IMR-90 (cell line): ENCODE measurements around the gene ANXA7. TPM values are rescaled to one million over a fixed set of nuclear protein-coding genes. Genes with fewer than 3 reads are reported as not detected.

Experiments used
- ATAC-seq: fragments of 200-7000 bp; cut with Tn5 transposase; 2 replicates; pipeline ENCODE4 v1.9.1; 2020; ENCODE audit warnings: low read depth, mild to moderate bottlenecking, moderate library complexity
- BruUV-seq: library from RNA; stranded (reverse); fragments of 400-500 nt; replicated peaks from 2 replicates; lab custom pipeline; 2021; lab: Mats Ljungman, UMichigan
- CTCF ChIA-PET: fragments of 300-600 bp; formaldehyde crosslinking; extraction: SDS; loops from one replicate; lab custom pipeline; 2021; ENCODE audit warnings: antibody characterized with exemption; lab: Yijun Ruan, JAX
- POLR2A ChIA-PET: fragments of 300-600 bp; sonication (Branson Sonifier 250); formaldehyde crosslinking; loops from one replicate; lab custom pipeline; 2022; ENCODE audit warnings: antibody characterized with exemption; ENCODE audit not compliant: unreplicated experiment; lab: Charles Lee
- DNase-seq: peaks from one replicate; pipeline ENCODE4 v3.0.0; 2013
- H2AFZ ChIP-seq: replicated peaks from 2 replicates; pipeline ENCODE3; 2013; ENCODE audit warnings: low read length, mild to moderate bottlenecking; ENCODE audit not compliant: poor library complexity
- H2AK5ac ChIP-seq: 2 replicates; pipeline ENCODE4 v1.6.1; 2013; ENCODE audit warnings: low read depth, low read length, inconsistent platforms
- H2AK9ac ChIP-seq: replicated peaks from 2 replicates; pipeline ENCODE3; 2013; ENCODE audit warnings: mild to moderate bottlenecking, low read depth, low read length, moderate library complexity; ENCODE audit not compliant: poor library complexity
- H2BK120ac ChIP-seq: 2 replicates; pipeline ENCODE4 v1.6.1; 2013; ENCODE audit warnings: low read depth, low read length, inconsistent platforms
- H2BK15ac ChIP-seq: 3 replicates; pipeline ENCODE4 v1.6.1; 2013; ENCODE audit warnings: low read depth, low read length, inconsistent platforms
- H2BK20ac ChIP-seq: 2 replicates; pipeline ENCODE4 v1.6.1; 2013; ENCODE audit warnings: low read depth, mild to moderate bottlenecking, inconsistent platforms, low read length, moderate library complexity
- H2BK5ac ChIP-seq: 2 replicates; pipeline ENCODE4 v1.6.1; 2013; ENCODE audit warnings: mild to moderate bottlenecking, low read depth, low read length, inconsistent platforms; ENCODE audit not compliant: poor library complexity, severe bottlenecking
- H3K14ac ChIP-seq: replicated peaks from 2 replicates; pipeline ENCODE4 v1.6.1; 2013; ENCODE audit warnings: low read depth, low read length, inconsistent platforms
- H3K18ac ChIP-seq: 2 replicates; pipeline ENCODE4 v1.6.1; 2013; ENCODE audit warnings: low read depth, low read length, control low read depth
- H3K23ac ChIP-seq: 2 replicates; pipeline ENCODE4 v1.6.1; 2013; ENCODE audit warnings: low read depth, low read length, inconsistent platforms
- H3K27ac ChIP-seq: 2 replicates; pipeline ENCODE4 v1.5.1; 2013; ENCODE audit warnings: mild to moderate bottlenecking, control low read depth, low read length; ENCODE audit not compliant: insufficient read depth
- H3K27me3 ChIP-seq: 2 replicates; pipeline ENCODE4 v1.6.1; 2013; ENCODE audit warnings: low read length; ENCODE audit not compliant: control insufficient read depth, insufficient read depth
- H3K36me3 ChIP-seq: 2 replicates; pipeline ENCODE4 v1.6.1; 2013; ENCODE audit warnings: low read length, mixed read lengths; ENCODE audit not compliant: control insufficient read depth, insufficient read depth
- H3K4ac ChIP-seq: 2 replicates; pipeline ENCODE4 v1.6.1; 2013; ENCODE audit warnings: low read depth, low read length, inconsistent platforms
- H3K4me1 ChIP-seq: 2 replicates; pipeline ENCODE4 v1.6.1; 2013; ENCODE audit warnings: low read length, mixed read lengths; ENCODE audit not compliant: control insufficient read depth, insufficient read depth
- H3K4me2 ChIP-seq: 2 replicates; pipeline ENCODE4 v1.6.1; 2013; ENCODE audit warnings: low read depth, mild to moderate bottlenecking, control low read depth, low read length, moderate library complexity
- H3K4me3 ChIP-seq: 2 replicates; pipeline ENCODE4 v1.5.1; 2013; ENCODE audit warnings: low read depth, mild to moderate bottlenecking, control low read depth, low read length, moderate library complexity; ENCODE audit not compliant: insufficient read depth
- H3K56ac ChIP-seq: 2 replicates; pipeline ENCODE4 v1.6.1; 2013; ENCODE audit warnings: low read length, inconsistent platforms; ENCODE audit not compliant: insufficient read depth; ENCODE audit errors: extremely low read depth
- H3K79me1 ChIP-seq, 2 experiments: 2 replicates each; pipeline ENCODE4 v1.6.1; 2013; ENCODE audit warnings: low read length in 2 of 2, inconsistent platforms in 1 of 2, low read depth in 1 of 2
- H3K9ac ChIP-seq: 2 replicates; pipeline ENCODE4 v1.6.1; 2013; ENCODE audit warnings: low read depth, low read length, control low read depth
- H3K9me1 ChIP-seq: 2 replicates; pipeline ENCODE4 v1.6.1; 2013; ENCODE audit warnings: low read length, inconsistent platforms; ENCODE audit not compliant: insufficient read depth
- H3K9me3 ChIP-seq: 2 replicates; pipeline ENCODE4 v1.6.1; 2013; ENCODE audit warnings: low read length; ENCODE audit not compliant: control insufficient read depth, insufficient read depth
- H4K20me1 ChIP-seq: 2 replicates; pipeline ENCODE4 v1.6.1; 2013; ENCODE audit warnings: low read length, inconsistent platforms; ENCODE audit not compliant: insufficient read depth
- H4K5ac ChIP-seq: 2 replicates; pipeline ENCODE4 v1.6.1; 2013; ENCODE audit warnings: mild to moderate bottlenecking, low read depth, low read length, control low read depth
- H4K8ac ChIP-seq, 2 experiments: 2 replicates each; pipeline ENCODE4 v1.6.1; 2013; ENCODE audit warnings: low read depth in 2 of 2, low read length in 2 of 2, control low read depth in 1 of 2, inconsistent platforms in 1 of 2
- H4K91ac ChIP-seq: 2 replicates; pipeline ENCODE4 v1.6.1; 2013; ENCODE audit warnings: low read depth, low read length, inconsistent platforms; ENCODE audit not compliant: insufficient read depth
- CEBPB ChIP-seq: IDR thresholded peaks from 2 replicates; pipeline ENCODE4 v1.6.1; 2012; ENCODE audit warnings: low read depth, low read length, improper control_type of control experiment
- MAFK ChIP-seq: IDR thresholded peaks from 2 replicates; pipeline ENCODE4 v1.6.1; 2012; ENCODE audit warnings: low read depth, low read length, improper control_type of control experiment
- MXI1 ChIP-seq: IDR thresholded peaks from 2 replicates; pipeline ENCODE4 v1.6.1; 2012; ENCODE audit warnings: low read depth, mild to moderate bottlenecking, low read length, moderate library complexity, borderline replicate concordance
- RCOR1 ChIP-seq: IDR thresholded peaks from 2 replicates; pipeline ENCODE4 v1.6.1; 2012; ENCODE audit warnings: mild to moderate bottlenecking, low read length, improper control_type of control experiment; ENCODE audit not compliant: insufficient replicate concordance
- WGBS, 2 experiments: methylation state at CpG; one replicate each; pipeline versions ENCODE4 v1.1.5 to v1.1.7; 2013; ENCODE audit warnings: missing lambda C conversion rate in 2 of 2; ENCODE audit not compliant: insufficient read length in 1 of 2; ENCODE audit errors: extremely low coverage in 2 of 2; 5-methylcytosine and 5-hydroxymethylcytosine counted together
- dilution Hi-C: fragments of 300-500 bp; cut with HindIII; formaldehyde crosslinking; loops from one replicate; pipeline ENCODE4 v1.14.3; 2018; ENCODE audit warnings: low sequenced_read_pairs; ENCODE audit not compliant: unreplicated experiment
- in situ Hi-C: fragments of 300-500 bp; cut with MboI; formaldehyde crosslinking; loops from 3 replicates; pipeline ENCODE4 v1.14.3; 2019; ENCODE audit warnings: low sequenced_read_pairs, inconsistent platforms, mixed read lengths
- intact Hi-C: fragments of 100-400 bp; cut with micrococcal nuclease; formaldehyde crosslinking; loops from 2 replicates; pipeline ENCODE4 v1.10.0; 2022
- polyA plus RNA-seq, 3 experiments: library from polyadenylated mRNA; depleted of rRNA; stranded (reverse); fragments of >200 nt; gene quantifications; 2 replicates each; pipeline ENCODE4 v1.2.3, GENCODE V29; 2012; ENCODE audit warnings: low replicate concordance in 1 of 3
- total RNA-seq: library from RNA; depleted of rRNA; stranded (reverse); fragments of >200 nt; gene quantifications from 2 replicates; pipeline ENCODE4 v1.2.3, GENCODE V29; 2012
- TF ChIP-seq, protein P1 (sequence below): fragments of 150-350 bp; IDR thresholded peaks from 2 replicates; pipeline ENCODE4 v1.6.1; 2017; ENCODE audit warnings: mild to moderate bottlenecking, antibody characterized with exemption, low read length, low read depth

The ANXA7 gene
- total and polyA plus RNA-seq, 2 of the 4 experiments (the other 2 are of a cell fraction): 77.4 to 120 TPM

DNA sequence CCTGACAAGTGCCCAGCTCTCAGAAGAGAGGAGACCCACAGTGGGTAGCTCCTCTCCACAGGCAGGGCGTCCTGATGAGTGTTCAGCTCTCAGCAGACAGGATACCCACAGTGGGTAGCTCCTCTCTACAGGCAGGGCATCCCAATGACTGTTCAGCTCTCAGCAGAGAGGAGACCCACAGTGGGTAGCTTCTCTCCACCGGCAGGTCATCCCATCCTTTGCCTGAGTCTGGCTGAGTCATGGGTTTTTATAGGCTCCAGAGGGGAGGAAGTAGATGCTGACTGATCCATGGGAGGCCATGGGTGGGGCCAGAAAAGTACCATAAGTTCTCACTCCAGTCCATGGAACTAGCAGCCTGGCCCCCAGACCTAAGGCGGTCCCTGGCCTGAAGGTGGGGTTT is 73.7 kb downstream of the ANXA7 start:
- Histone ChIP-seq H3K23ac (no peak overlapping the region), H4K8ac (no peak overlapping the region), H3K4me3 (no peak overlapping the region), H4K5ac (no peak overlapping the region), H3K79me1 (no peaks in the 10 kb centered on the region), H3K9me1 (no peaks in the 10 kb centered on the region), H3K36me3 (no peaks in the 10 kb centered on the region), H2BK5ac (no peak overlapping the region), H3K9ac (no peak overlapping the region), H4K91ac (no peak overlapping the region), H2AFZ (no peak overlapping the region), H2AK5ac (no peak overlapping the region), H3K4me1 (no peaks in the 10 kb centered on the region), H3K4me2 (no peak overlapping the region), H2BK20ac (no peak overlapping the region), H2BK15ac (no peak overlapping the region), H3K18ac (no peak overlapping the region), H3K56ac (no peak overlapping the region), H3K27ac (no peak overlapping the region), H2BK120ac (no peak overlapping the region), H3K9me3 (no peaks in the 10 kb centered on the region), H3K14ac (no peak overlapping the region), H3K4ac (no peak overlapping the region), H4K20me1 (no peaks in the 10 kb centered on the region), H3K27me3 (peaks cover 4% of the 10 kb centered on the region), H2AK9ac (no peak overlapping the region)
- POLR2A ChIA-PET: no interaction called here
- in situ Hi-C loops (no loop called here), intact Hi-C loops (loop anchor here (5.0 kb wide), 1 partner anchor 38 kb away; no protein-coding TSS in a partner anchor), dilution Hi-C loops (no loop called here)
- ATAC-seq: no peak
- TF ChIP-seq, protein P1, sequence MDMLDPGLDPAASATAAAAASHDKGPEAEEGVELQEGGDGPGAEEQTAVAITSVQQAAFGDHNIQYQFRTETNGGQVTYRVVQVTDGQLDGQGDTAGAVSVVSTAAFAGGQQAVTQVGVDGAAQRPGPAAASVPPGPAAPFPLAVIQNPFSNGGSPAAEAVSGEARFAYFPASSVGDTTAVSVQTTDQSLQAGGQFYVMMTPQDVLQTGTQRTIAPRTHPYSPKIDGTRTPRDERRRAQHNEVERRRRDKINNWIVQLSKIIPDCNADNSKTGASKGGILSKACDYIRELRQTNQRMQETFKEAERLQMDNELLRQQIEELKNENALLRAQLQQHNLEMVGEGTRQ: no peak
- TF ChIP-seq MAFK (no peak), CEBPB (no peak), RCOR1 (no peak), MXI1 (no peak)
- DNase-seq: no peak
- WGBS, 2 experiments: no CpG with 5 or more reads among the region's 3 CpGs
- BruUV-seq: no TSS peak
- CTCF ChIA-PET: no interaction called here
